Right lobe of liver (tissue), 4 donors: ENCODE results near the gene MAPKAP1.

Experiments
- CTCF ChIP-seq, 4 donors: fragments of 200-600 bp in 3 of 4; fragments of 450-650 bp in 1 of 4; IDR thresholded peaks; one replicate each; pipeline versions ENCODE4 v1.5.1 to v1.8.0; 2016 to 2022; ENCODE audit warnings: antibody characterized with exemption in 4 of 4, mild to moderate bottlenecking in 2 of 4
- POLR2A ChIP-seq: fragments of 450-650 bp; IDR thresholded peaks from one replicate; pipeline ENCODE4 v1.6.1; 2017; ENCODE audit warnings: antibody characterized with exemption, mild to moderate bottlenecking
- donor health status: DM: no; HTN: no; CAD: no.
- donor health status: DM: no; HTN: no; CAD: no.
- donor health status: DM: no; HTN: yes; CAD: no.

DNA sequence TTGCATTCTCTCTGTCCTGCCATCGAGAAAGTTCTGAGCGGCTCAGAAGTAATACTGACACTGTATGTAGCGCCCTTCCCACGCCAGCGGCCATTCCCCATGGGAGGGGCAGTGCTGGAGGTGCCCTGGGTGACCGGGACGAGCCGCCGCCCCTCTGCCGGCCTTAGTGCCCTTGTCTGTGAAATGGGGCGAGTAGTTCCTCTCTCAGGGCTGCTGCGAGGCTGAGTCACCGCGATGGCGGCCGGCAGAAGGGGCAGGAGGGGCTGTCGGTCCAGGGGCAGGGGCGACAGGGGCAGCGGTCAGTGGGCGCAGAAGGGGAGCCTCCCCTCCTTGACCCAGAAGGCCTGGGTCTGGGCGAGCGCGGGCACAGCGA lies 296.5 kb downstream of the MAPKAP1 start:
- no peak for TF ChIP-seq CTCF (IDR thresholded peaks at IDR 0.05)
- TF ChIP-seq POLR2A: no peak
